Stomach (tissue), 9 donors: ENCODE results near the gene SNAPIN. TPM values are rescaled to one million over a fixed set of nuclear protein-coding genes. Genes with fewer than 3 reads are reported as not detected.
A peak's percentile ranks its signal among the peaks of the same experiment; 100 is the strongest.

ENCODE experiments used
- DNase-seq, 2 donors: peaks; one replicate each; pipeline versions ENCODE4 v3.0.0 to v3.0.0-alpha.2; 2013 to 2019
- H3K27ac ChIP-seq, 5 donors: fragments of 200-600 bp in 4 of 5; sonication (generic) in 4 of 5; one replicate each; pipeline ENCODE4 v1.5.1; 2013 to 2019; ENCODE audit warnings: mild to moderate bottlenecking in 1 of 5, moderate library complexity in 1 of 5
- H3K27me3 ChIP-seq, 3 donors: fragments of 200-600 bp; sonication (generic); one replicate each; pipeline ENCODE4 v1.5.1; 2017 to 2019; ENCODE audit warnings: mixed run types in 1 of 3
- H3K36me3 ChIP-seq, 4 donors: fragments of 200-600 bp; sonication (generic); 1 replicate in 3 of 4; 2 replicates in 1 of 4; pipeline ENCODE4 v1.5.1; 2016 to 2019
- H3K4me1 ChIP-seq, 4 donors: fragments of 200-600 bp; sonication (generic); one replicate each; pipeline ENCODE4 v1.5.1; 2016 to 2019
- H3K4me3 ChIP-seq, 4 donors: fragments of 200-600 bp; sonication (generic) in 3 of 4; one replicate each; pipeline ENCODE4 v1.5.1; 2016 to 2019; ENCODE audit warnings: mild to moderate bottlenecking in 1 of 4
- H3K9me3 ChIP-seq, 4 donors: fragments of 200-600 bp; sonication (generic); one replicate each; pipeline ENCODE4 v1.5.1; 2016 to 2019
- CTCF ChIP-seq, 7 experiments: fragments of 450-650 bp in 4 of 7; fragments of 200-600 bp in 3 of 7; sonication (generic) in 3 of 7; IDR thresholded peaks; one replicate each; pipeline ENCODE4 v1.5.1; 2016 to 2019; ENCODE audit warnings: antibody characterized with exemption in 7 of 7, control low read depth in 2 of 7, mild to moderate bottlenecking in 1 of 7
- EP300 ChIP-seq: sonication (generic); formaldehyde crosslinking; IDR thresholded peaks from one replicate; pipeline ENCODE4 v1.6.1; 2017; ENCODE audit warnings: antibody characterized with exemption
- POLR2A ChIP-seq, 4 donors: fragments of 450-650 bp; IDR thresholded peaks; one replicate each; pipeline ENCODE4 v1.6.1; 2016; ENCODE audit warnings: antibody characterized with exemption in 4 of 4, control low read depth in 2 of 4, mild to moderate bottlenecking in 1 of 4, moderate library complexity in 1 of 4
- POLR2AphosphoS5 ChIP-seq, 3 donors: sonication (generic); formaldehyde crosslinking; IDR thresholded peaks; one replicate each; pipeline ENCODE4 v1.6.1; 2016; ENCODE audit warnings: antibody characterized with exemption in 3 of 3
- WGBS, 5 donors: extraction: QIAGEN DNeasy Blood & Tissue Kit in 3 of 5; methylation state at CpG; one replicate each; pipeline versions ENCODE4 v1.1.5 to v1.1.7; 2013 to 2018; 5-methylcytosine and 5-hydroxymethylcytosine counted together
- intact Hi-C: fragments of 100-400 bp; cut with DNase I; formaldehyde crosslinking; loops from one replicate; pipeline ENCODE4 v1.15.1; 2023; ENCODE audit warnings: low total_unique reads
- polyA plus RNA-seq, 3 donors: library from polyadenylated mRNA; stranded (reverse); fragments of 200-250 nt; gene quantifications; one replicate each; pipeline ENCODE4 v1.2.3, GENCODE V29; 2013
- total RNA-seq, 5 donors: library from RNA; depleted of rRNA; stranded (reverse); fragments of >200 nt; gene quantifications; one replicate each; pipeline versions ENCODE4 v1.1.0 to v1.2.3, GENCODE V29; 2014 to 2016
- donor health status: healthy with polysubstance abuse.
- donor health status: Bipolar disorder and iron deficiency.
- donor health status: healthy.

Gene SNAPIN
- total and polyA plus RNA-seq, 8 donors, result 14.9 to 82.9 (median 29.4) TPM

GRCh38 chr1:153680120-153680403 lies 21.6 kb downstream of the SNAPIN start:
- WGBS, 5 donors, result 29 to 34% (median 31%) methylated on average over 10 of the region's 10 CpGs
- H3K36me3 ChIP-seq, result peaks cover 0 to 25% (median 3%) of the 10 kb centered on the region in 4 donors
- H3K27ac ChIP-seq, result peak overlapping the region in 2 of 5 donors; percentile 45 to 77
- peak in 1 of 2 donors; percentile 41 for DNase-seq
- TF ChIP-seq EP300 (no peak), POLR2AphosphoS5 (IDR thresholded peaks at IDR 0.05) (no peak), POLR2A (IDR thresholded peaks at IDR 0.05) (no peak), CTCF (IDR thresholded peaks at IDR 0.05) (no peak)
- H3K27me3 ChIP-seq, result peaks cover 0 to 44% (median 35%) of the 10 kb centered on the region in 3 donors
- intact Hi-C loops, result loop anchor here (5.0 kb wide), 1 partner anchor 67 kb away; no protein-coding TSS in a partner anchor
- peaks cover 23 to 44% (median 27%) of the 10 kb centered on the region in 4 donors for H3K4me1 ChIP-seq
- peak overlapping the region; percentile 42 to 65 (median 56) for H3K4me3 ChIP-seq
- H3K9me3 ChIP-seq, result no peaks in the 10 kb centered on the region

- intact Hi-C loops, result loop anchor here (5.0 kb wide), 1 partner anchor 65 kb away; no protein-coding TSS in a partner anchor
- H3K27me3 ChIP-seq, result peaks cover 0 to 41% (median 34%) of the 10 kb centered on the region in 3 donors
Observed at GRCh38 chr1:153682730-153683129, 24.2 kb downstream of the SNAPIN start.

GRCh38 chr1:153683854-153684253 lies 25.4 kb downstream of the SNAPIN start:
- H3K36me3 ChIP-seq, result peaks cover 0 to 60% (median 10%) of the 10 kb centered on the region in 4 donors
- peaks cover 0 to 30% (median 24%) of the 10 kb centered on the region in 3 donors for H3K27me3 ChIP-seq
- H3K27ac ChIP-seq, result no peak overlapping the region
- H3K4me1 ChIP-seq, result peaks cover 10 to 26% (median 13%) of the 10 kb centered on the region in 4 donors
- TF ChIP-seq POLR2A (IDR thresholded peaks at IDR 0.05) (no peak), CTCF (IDR thresholded peaks at IDR 0.05) (no peak), POLR2AphosphoS5 (IDR thresholded peaks at IDR 0.05) (no peak), EP300 (no peak)
- H3K4me3 ChIP-seq, result no peak overlapping the region
- peak in 1 of 2 donors; percentile 74 for DNase-seq
- intact Hi-C loops, result loop anchor here (5.0 kb wide), 1 partner anchor 63 kb away; no protein-coding TSS in a partner anchor
- 56 to 69% (median 67%) methylated on average over 5 of the region's 5 CpGs for WGBS, 5 donors
- no peaks in the 10 kb centered on the region for H3K9me3 ChIP-seq

More at GRCh38 chr1:153682730-153683129, 24.2 kb downstream of the SNAPIN start:
- no peak overlapping the region for H3K27ac ChIP-seq
- H3K4me1 ChIP-seq, result peaks cover 22 to 37% (median 24%) of the 10 kb centered on the region in 4 donors
- peaks cover 0 to 49% (median 8%) of the 10 kb centered on the region in 4 donors for H3K36me3 ChIP-seq
- no peak overlapping the region for H3K4me3 ChIP-seq
- 87 to 100% (median 95%) methylated on average over 4 to 7 of the region's 7 CpGs for WGBS, 5 donors
- H3K9me3 ChIP-seq, result no peaks in the 10 kb centered on the region
- no peak for DNase-seq
- TF ChIP-seq POLR2AphosphoS5 (IDR thresholded peaks at IDR 0.05), result no peak
- TF ChIP-seq CTCF (IDR thresholded peaks at IDR 0.05), result no peak
- no peak for TF ChIP-seq POLR2A (IDR thresholded peaks at IDR 0.05)
- no peak for TF ChIP-seq EP300

DNA sequence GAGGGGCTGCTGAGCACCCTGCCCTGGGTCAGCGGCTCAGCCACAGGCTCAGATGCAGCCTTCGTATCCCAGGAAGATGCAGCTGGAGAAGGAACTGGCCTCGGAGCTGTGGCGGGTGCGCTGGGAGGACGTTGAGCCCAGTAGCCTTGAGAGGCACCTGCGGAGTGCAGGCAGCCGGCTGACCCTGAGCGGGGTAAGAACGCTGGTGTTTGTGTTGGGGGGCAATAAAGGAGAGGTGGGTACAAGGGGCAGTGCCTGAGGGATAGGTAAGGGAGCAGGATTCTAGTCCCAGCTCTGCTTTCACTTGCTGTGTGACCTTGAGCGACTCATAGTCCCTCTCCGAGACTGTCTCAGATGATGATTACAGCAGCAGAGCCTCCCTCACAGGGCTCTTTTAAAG lies 26.4 kb downstream of the SNAPIN start:
- no peak for DNase-seq
- no peak overlapping the region for H3K4me3 ChIP-seq
- H3K9me3 ChIP-seq, result no peaks in the 10 kb centered on the region
- H3K27ac ChIP-seq, result no peak overlapping the region
- TF ChIP-seq POLR2A (IDR thresholded peaks at IDR 0.05) (no peak), EP300 (no peak), POLR2AphosphoS5 (IDR thresholded peaks at IDR 0.05) (no peak)
- peaks cover 0 to 19% (median 13%) of the 10 kb centered on the region in 3 donors for H3K27me3 ChIP-seq
- intact Hi-C loops, result loop anchor here (5.0 kb wide), 1 partner anchor 62 kb away; no protein-coding TSS in a partner anchor
- H3K4me1 ChIP-seq, result peaks cover under 1 to 15% (median 2%) of the 10 kb centered on the region in 4 donors
- WGBS, 5 donors, result 81 to 95% (median 87%) methylated on average over 3 to 12 of the region's 12 CpGs
- H3K36me3 ChIP-seq, result peaks cover 0 to 70% (median 13%) of the 10 kb centered on the region in 4 donors
